ENCODE data around the gene ITPR2. TPM values are rescaled to one million over a fixed set of nuclear protein-coding genes. Genes with fewer than 3 reads are reported as not detected.
"Not testable (repeated sequence)": the region's sequence is repeated elsewhere in the genome, so short reads cannot be mapped to it uniquely, and the experiment has no call there.

The ITPR2 gene
- total RNA-seq, 2 experiments from 2014 or later = 25.6 to 44.7 TPM

DNA sequence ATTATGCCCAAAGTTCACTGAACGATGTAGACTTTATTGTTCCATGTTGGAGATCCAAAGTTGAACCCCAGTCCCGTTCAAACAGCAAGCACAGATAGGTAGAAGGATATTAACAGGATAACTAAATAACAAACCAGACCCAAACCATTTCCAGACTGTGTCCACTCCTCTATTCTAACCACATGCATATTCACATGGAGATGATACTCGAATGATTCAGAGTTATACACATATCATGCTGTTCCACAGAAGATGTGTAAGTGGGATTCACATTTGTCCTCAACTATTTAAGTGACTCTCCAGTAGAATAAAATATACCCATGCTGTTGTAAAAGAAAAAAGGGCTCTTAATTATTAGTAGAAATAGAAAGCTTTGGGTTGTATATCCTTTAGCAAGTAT, 185.9 kb downstream of the ITPR2 start:
- ChIA-PET POLR2A (interaction anchor here (0.6 kb wide), 1 partner anchor 687 kb away, joined by 3 read pairs; no protein-coding TSS in a partner anchor), CTCF (ENCODE audit: unreplicated experiment) (no interaction called here)
- no peak for DNase-seq (ENCODE audit: low spot score)
- H3K9me2 ChIP-seq (ENCODE audit: insufficient read depth, low read length) = no peaks in the 10 kb centered on the region
- H3K4me2 ChIP-seq (ENCODE audit: low read length) = no peak overlapping the region
- H4K20me1 ChIP-seq (ENCODE audit: insufficient read depth, low read length) = no peaks in the 10 kb centered on the region
- BruUV-seq (replicated peaks) = no TSS peak
- no peaks in the 10 kb centered on the region for H3K4me1 ChIP-seq (ENCODE audit: insufficient read depth, low read length, poor library complexity, severe bottlenecking)
- H3K79me2 ChIP-seq (ENCODE audit: insufficient read depth, low read depth, low read length) = no peaks in the 10 kb centered on the region
- H3K4me3 ChIP-seq (ENCODE audit: low read depth, low read length, poor library complexity, severe bottlenecking) = no peak overlapping the region
- peaks cover 8% of the 10 kb centered on the region; the same call in 1 of the 2 replicates for H3K36me3 ChIP-seq (ENCODE audit: insufficient read depth, low read length)
- H3K27ac ChIP-seq (ENCODE audit: low read depth, low read length, poor library complexity, severe bottlenecking) = no peak overlapping the region
- no peaks in the 10 kb centered on the region for H3K9me3 ChIP-seq (ENCODE audit: low read length)
- intact Hi-C loops (cut with micrococcal nuclease; ENCODE audit: unreplicated experiment) = no loop called here
- H2AFZ ChIP-seq (ENCODE audit: low read length) = no peak overlapping the region
- TF ChIP-seq, protein P1, sequence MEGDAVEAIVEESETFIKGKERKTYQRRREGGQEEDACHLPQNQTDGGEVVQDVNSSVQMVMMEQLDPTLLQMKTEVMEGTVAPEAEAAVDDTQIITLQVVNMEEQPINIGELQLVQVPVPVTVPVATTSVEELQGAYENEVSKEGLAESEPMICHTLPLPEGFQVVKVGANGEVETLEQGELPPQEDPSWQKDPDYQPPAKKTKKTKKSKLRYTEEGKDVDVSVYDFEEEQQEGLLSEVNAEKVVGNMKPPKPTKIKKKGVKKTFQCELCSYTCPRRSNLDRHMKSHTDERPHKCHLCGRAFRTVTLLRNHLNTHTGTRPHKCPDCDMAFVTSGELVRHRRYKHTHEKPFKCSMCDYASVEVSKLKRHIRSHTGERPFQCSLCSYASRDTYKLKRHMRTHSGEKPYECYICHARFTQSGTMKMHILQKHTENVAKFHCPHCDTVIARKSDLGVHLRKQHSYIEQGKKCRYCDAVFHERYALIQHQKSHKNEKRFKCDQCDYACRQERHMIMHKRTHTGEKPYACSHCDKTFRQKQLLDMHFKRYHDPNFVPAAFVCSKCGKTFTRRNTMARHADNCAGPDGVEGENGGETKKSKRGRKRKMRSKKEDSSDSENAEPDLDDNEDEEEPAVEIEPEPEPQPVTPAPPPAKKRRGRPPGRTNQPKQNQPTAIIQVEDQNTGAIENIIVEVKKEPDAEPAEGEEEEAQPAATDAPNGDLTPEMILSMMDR (conservative IDR thresholded peaks at IDR 0.05; ENCODE audit: low read length) = no peak
- no peak for TF ChIP-seq EZH2phosphoT487 (IDR thresholded peaks at IDR 0.05; ENCODE audit: borderline replicate concordance, low read depth, low read length)

DNA sequence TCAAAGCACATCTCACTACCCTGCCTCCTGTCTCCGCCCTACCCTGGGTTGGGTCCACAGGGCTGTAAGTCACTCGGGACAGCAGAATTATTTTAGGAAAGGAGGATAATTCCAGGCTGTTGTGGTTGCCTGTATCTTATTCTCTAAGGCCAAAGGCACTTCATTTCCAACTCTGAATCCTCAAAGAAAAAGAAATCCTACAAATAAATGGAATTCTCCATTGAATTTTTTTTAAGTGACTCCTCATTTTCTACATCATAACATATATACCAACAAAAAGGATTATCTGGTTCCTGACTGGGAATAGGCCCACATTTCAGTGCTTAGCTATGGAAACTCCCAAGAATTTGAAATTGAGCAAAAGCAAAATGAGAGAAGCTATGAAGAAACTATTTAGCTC, 186.4 kb downstream of the ITPR2 start:
- H3K27ac ChIP-seq (ENCODE audit: low read depth, low read length, poor library complexity, severe bottlenecking) = no peak overlapping the region
- H2AFZ ChIP-seq (ENCODE audit: low read length) = no peak overlapping the region
- H4K20me1 ChIP-seq (ENCODE audit: insufficient read depth, low read length) = no peaks in the 10 kb centered on the region
- TF ChIP-seq EZH2phosphoT487 (IDR thresholded peaks at IDR 0.05; ENCODE audit: borderline replicate concordance, low read depth, low read length) = no peak
- TF ChIP-seq, protein P1 (conservative IDR thresholded peaks at IDR 0.05; ENCODE audit: low read length) = no peak
- no peaks in the 10 kb centered on the region for H3K9me3 ChIP-seq (ENCODE audit: low read length)
- H3K4me1 ChIP-seq (ENCODE audit: insufficient read depth, low read length, poor library complexity, severe bottlenecking) = no peaks in the 10 kb centered on the region
- peaks cover 6% of the 10 kb centered on the region; the same call in 1 of the 2 replicates for H3K36me3 ChIP-seq (ENCODE audit: insufficient read depth, low read length)
- H3K4me2 ChIP-seq (ENCODE audit: low read length) = no peak overlapping the region
- intact Hi-C loops (cut with micrococcal nuclease; ENCODE audit: unreplicated experiment) = no loop called here
- no peaks in the 10 kb centered on the region for H3K79me2 ChIP-seq (ENCODE audit: insufficient read depth, low read depth, low read length)
- DNase-seq (ENCODE audit: low spot score) = no peak
- BruUV-seq (replicated peaks) = no TSS peak
- CTCF ChIA-PET (ENCODE audit: unreplicated experiment) = no interaction called here
- POLR2A ChIA-PET = interaction anchor here (0.6 to 0.7 kb wide), 3 partner anchors 101 to 687 kb away, joined by 3 to 12 read pairs (median 4); no protein-coding TSS in a partner anchor
- H3K9me2 ChIP-seq (ENCODE audit: insufficient read depth, low read length) = no peaks in the 10 kb centered on the region
- no peak overlapping the region for H3K4me3 ChIP-seq (ENCODE audit: low read depth, low read length, poor library complexity, severe bottlenecking)

- DNase-seq (ENCODE audit: low spot score); H3K27ac ChIP-seq (ENCODE audit: low read depth, low read length, poor library complexity, severe bottlenecking); H4K20me1 ChIP-seq (ENCODE audit: insufficient read depth, low read length); H3K4me2 ChIP-seq (ENCODE audit: low read length); H3K9me2 ChIP-seq (ENCODE audit: insufficient read depth, low read length); H3K9me3 ChIP-seq (ENCODE audit: low read length); POLR2A ChIA-PET; BruUV-seq (replicated peaks); intact Hi-C loops (cut with micrococcal nuclease; ENCODE audit: unreplicated experiment); H3K79me2 ChIP-seq (ENCODE audit: insufficient read depth, low read depth, low read length); H3K4me3 ChIP-seq (ENCODE audit: low read depth, low read length, poor library complexity, severe bottlenecking); H2AFZ ChIP-seq (ENCODE audit: low read length); H3K36me3 ChIP-seq (ENCODE audit: insufficient read depth, low read length); CTCF ChIA-PET (ENCODE audit: unreplicated experiment); H3K4me1 ChIP-seq (ENCODE audit: insufficient read depth, low read length, poor library complexity, severe bottlenecking): not testable (repeated sequence)
Observed at GRCh38 chr12:26644376-26644775, 188.6 kb downstream of the ITPR2 start.
